Measurements from ENCODE around the gene CHMP4A. TPM values are rescaled to one million over a fixed set of nuclear protein-coding genes. Genes with fewer than 3 reads are reported as not detected.

CHMP4A gene
- total RNA-seq, 1 experiment from 2014 or later, result 32.7 TPM

DNA sequence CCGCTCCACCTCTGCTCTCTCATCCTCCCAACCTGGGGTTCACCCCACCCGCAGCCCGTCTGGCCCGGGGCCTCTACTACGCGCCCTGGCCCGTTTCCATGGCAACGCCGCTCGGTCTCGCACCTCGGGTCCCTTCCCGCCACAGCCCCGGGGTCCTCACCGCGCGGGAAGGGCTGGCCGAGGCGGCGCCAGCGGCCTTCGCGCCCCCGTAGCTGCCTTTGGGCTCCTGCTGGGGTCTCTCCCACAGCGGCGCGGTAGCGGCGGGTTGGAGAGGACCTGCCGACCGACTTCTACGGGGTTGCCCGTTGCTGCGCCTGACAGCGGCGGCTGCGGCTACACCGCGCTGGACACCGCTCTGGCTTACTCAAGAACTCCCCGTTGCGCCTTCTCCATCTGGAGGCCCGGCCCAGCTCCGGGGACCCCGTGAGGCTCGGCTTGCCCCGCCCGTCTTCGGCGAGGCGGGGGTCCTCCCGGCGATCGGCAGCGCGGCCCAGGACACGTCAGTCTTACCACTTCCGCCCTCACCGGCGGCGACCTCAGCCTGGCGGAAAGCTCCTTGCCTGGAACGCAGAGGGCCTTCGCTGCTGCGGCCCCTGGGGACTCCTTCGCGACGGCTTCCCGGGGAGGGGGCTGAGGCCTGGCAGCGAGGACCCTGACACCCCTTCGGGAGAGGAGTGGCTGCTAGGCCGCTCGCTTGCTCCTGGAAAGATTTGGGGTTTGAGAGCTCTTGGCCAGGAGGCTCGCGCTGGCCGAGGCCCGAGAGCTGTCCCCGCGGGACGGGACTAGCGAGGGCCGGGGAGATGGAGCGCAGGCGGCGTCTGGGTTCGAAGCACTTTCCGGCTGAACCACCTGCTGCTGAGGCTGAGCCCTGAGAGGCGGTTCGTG, 17.9 kb downstream of the CHMP4A start, which contains the start of gene TM9SF1 (continued):
- TF ChIP-seq, protein P1, sequence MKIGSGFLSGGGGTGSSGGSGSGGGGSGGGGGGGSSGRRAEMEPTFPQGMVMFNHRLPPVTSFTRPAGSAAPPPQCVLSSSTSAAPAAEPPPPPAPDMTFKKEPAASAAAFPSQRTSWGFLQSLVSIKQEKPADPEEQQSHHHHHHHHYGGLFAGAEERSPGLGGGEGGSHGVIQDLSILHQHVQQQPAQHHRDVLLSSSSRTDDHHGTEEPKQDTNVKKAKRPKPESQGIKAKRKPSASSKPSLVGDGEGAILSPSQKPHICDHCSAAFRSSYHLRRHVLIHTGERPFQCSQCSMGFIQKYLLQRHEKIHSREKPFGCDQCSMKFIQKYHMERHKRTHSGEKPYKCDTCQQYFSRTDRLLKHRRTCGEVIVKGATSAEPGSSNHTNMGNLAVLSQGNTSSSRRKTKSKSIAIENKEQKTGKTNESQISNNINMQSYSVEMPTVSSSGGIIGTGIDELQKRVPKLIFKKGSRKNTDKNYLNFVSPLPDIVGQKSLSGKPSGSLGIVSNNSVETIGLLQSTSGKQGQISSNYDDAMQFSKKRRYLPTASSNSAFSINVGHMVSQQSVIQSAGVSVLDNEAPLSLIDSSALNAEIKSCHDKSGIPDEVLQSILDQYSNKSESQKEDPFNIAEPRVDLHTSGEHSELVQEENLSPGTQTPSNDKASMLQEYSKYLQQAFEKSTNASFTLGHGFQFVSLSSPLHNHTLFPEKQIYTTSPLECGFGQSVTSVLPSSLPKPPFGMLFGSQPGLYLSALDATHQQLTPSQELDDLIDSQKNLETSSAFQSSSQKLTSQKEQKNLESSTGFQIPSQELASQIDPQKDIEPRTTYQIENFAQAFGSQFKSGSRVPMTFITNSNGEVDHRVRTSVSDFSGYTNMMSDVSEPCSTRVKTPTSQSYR (CRISPR knock-in tag; IDR thresholded peaks at IDR 0.05), result peak; percentile 79; the same call in 1 of the 2 replicates
- TF ChIP-seq, protein P2, sequence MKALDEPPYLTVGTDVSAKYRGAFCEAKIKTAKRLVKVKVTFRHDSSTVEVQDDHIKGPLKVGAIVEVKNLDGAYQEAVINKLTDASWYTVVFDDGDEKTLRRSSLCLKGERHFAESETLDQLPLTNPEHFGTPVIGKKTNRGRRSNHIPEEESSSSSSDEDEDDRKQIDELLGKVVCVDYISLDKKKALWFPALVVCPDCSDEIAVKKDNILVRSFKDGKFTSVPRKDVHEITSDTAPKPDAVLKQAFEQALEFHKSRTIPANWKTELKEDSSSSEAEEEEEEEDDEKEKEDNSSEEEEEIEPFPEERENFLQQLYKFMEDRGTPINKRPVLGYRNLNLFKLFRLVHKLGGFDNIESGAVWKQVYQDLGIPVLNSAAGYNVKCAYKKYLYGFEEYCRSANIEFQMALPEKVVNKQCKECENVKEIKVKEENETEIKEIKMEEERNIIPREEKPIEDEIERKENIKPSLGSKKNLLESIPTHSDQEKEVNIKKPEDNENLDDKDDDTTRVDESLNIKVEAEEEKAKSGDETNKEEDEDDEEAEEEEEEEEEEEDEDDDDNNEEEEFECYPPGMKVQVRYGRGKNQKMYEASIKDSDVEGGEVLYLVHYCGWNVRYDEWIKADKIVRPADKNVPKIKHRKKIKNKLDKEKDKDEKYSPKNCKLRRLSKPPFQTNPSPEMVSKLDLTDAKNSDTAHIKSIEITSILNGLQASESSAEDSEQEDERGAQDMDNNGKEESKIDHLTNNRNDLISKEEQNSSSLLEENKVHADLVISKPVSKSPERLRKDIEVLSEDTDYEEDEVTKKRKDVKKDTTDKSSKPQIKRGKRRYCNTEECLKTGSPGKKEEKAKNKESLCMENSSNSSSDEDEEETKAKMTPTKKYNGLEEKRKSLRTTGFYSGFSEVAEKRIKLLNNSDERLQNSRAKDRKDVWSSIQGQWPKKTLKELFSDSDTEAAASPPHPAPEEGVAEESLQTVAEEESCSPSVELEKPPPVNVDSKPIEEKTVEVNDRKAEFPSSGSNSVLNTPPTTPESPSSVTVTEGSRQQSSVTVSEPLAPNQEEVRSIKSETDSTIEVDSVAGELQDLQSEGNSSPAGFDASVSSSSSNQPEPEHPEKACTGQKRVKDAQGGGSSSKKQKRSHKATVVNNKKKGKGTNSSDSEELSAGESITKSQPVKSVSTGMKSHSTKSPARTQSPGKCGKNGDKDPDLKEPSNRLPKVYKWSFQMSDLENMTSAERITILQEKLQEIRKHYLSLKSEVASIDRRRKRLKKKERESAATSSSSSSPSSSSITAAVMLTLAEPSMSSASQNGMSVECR (CRISPR knock-in tag; IDR thresholded peaks at IDR 0.05; ENCODE audit: borderline replicate concordance), result peak; percentile 89; the same call in 1 of the 2 replicates
- TF ChIP-seq ZBTB21 (CRISPR knock-in tag; IDR thresholded peaks at IDR 0.05; ENCODE audit: borderline replicate concordance), result no peak
- no peak for TF ChIP-seq CREB1 (CRISPR knock-in tag; IDR thresholded peaks at IDR 0.05)
- TF ChIP-seq GTF2I (CRISPR knock-in tag; conservative IDR thresholded peaks at IDR 0.05), result no peak
- TF ChIP-seq, protein P3, sequence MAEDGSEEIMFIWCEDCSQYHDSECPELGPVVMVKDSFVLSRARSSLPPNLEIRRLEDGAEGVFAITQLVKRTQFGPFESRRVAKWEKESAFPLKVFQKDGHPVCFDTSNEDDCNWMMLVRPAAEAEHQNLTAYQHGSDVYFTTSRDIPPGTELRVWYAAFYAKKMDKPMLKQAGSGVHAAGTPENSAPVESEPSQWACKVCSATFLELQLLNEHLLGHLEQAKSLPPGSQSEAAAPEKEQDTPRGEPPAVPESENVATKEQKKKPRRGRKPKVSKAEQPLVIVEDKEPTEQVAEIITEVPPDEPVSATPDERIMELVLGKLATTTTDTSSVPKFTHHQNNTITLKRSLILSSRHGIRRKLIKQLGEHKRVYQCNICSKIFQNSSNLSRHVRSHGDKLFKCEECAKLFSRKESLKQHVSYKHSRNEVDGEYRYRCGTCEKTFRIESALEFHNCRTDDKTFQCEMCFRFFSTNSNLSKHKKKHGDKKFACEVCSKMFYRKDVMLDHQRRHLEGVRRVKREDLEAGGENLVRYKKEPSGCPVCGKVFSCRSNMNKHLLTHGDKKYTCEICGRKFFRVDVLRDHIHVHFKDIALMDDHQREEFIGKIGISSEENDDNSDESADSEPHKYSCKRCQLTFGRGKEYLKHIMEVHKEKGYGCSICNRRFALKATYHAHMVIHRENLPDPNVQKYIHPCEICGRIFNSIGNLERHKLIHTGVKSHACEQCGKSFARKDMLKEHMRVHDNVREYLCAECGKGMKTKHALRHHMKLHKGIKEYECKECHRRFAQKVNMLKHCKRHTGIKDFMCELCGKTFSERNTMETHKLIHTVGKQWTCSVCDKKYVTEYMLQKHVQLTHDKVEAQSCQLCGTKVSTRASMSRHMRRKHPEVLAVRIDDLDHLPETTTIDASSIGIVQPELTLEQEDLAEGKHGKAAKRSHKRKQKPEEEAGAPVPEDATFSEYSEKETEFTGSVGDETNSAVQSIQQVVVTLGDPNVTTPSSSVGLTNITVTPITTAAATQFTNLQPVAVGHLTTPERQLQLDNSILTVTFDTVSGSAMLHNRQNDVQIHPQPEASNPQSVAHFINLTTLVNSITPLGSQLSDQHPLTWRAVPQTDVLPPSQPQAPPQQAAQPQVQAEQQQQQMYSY (CRISPR knock-in tag; IDR thresholded peaks at IDR 0.05), result no peak
- no peak for TF ChIP-seq RORB (CRISPR knock-in tag; IDR thresholded peaks at IDR 0.05)
- TF ChIP-seq, protein P4, sequence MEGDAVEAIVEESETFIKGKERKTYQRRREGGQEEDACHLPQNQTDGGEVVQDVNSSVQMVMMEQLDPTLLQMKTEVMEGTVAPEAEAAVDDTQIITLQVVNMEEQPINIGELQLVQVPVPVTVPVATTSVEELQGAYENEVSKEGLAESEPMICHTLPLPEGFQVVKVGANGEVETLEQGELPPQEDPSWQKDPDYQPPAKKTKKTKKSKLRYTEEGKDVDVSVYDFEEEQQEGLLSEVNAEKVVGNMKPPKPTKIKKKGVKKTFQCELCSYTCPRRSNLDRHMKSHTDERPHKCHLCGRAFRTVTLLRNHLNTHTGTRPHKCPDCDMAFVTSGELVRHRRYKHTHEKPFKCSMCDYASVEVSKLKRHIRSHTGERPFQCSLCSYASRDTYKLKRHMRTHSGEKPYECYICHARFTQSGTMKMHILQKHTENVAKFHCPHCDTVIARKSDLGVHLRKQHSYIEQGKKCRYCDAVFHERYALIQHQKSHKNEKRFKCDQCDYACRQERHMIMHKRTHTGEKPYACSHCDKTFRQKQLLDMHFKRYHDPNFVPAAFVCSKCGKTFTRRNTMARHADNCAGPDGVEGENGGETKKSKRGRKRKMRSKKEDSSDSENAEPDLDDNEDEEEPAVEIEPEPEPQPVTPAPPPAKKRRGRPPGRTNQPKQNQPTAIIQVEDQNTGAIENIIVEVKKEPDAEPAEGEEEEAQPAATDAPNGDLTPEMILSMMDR (IDR thresholded peaks at IDR 0.05), result no peak
- TF ChIP-seq, protein P5, sequence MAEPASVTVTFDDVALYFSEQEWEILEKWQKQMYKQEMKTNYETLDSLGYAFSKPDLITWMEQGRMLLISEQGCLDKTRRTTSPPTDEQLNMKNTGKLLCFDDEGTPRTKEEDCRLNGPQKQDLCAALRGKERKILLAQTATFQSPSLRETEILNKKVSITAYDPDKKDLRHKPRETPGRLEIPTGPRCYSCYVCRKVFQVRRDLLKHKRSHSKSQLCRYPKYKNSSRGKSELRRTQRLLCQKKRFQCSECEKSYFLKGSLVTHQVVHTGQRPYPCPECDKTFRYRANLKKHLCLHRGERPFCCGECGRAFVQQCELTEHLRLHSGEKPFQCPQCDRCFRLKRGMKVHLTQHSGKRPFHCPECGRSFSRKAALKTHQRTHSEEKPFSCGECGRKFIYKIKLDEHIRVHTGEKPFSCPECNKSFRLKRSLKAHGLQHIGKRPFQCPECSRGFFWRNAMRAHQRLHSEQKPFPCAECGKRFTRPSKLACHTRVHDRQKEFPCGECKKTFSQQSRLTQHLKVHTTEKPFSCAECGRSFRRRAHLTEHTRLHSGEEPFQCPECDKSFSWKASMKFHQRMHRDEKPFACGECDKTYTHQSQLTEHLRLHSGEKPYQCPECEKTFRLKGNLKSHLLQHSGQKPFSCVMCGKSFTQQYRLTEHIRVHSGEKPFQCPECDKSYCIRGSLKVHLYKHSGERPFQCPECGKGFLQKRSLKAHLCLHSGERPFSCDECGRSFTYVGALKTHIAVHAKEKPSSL (CRISPR knock-in tag; conservative IDR thresholded peaks at IDR 0.05), result no peak
